HG03066 (cell line): ENCODE results near the gene SULT1A3.
"Not testable (repeated sequence)": the region's sequence is repeated elsewhere in the genome, so short reads cannot be mapped to it uniquely, and the experiment has no call there.

ENCODE experiments used
- ATAC-seq: cut with Tn5 transposase; IDR thresholded peaks from one replicate; pipeline ENCODE4 v1.9.1; 2021; ENCODE audit warnings: low read depth; ENCODE audit not compliant: unreplicated experiment

Gene SULT1A3

DNA sequence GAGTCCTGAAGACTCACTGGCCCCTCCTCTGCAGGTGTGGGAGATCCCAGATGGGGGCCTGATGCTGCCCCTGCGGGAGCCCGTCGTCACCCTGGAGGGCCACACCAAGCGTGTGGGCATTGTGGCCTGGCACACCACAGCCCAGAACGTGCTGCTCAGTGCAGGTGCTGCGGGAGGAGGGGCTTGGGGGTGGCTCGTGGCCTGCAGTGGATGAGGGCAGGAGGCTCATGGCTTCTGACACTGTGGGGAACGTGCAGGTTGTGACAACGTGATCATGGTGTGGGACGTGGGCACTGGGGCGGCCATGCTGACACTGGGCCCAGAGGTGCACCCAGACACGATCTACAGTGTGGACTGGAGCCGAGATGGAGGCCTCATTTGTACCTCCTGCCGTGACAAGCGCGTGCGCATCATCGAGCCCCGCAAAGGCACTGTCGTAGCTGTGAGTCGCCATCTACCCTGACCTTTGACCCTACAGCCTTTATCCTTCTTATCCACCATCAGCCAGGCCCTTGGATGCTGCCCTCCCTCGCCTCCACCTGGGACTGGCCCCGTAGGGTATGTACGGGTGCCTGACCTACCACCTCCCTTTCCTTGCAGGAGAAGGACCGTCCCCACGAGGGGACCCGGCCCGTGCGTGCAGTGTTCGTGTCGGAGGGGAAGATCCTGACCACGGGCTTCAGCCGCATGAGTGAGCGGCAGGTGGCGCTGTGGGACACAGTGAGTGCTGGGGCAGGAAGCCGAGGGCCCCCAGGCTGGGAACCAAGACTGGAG, 12.1 kb upstream of the SULT1A3 start:
- no peak for ATAC-seq

DNA sequence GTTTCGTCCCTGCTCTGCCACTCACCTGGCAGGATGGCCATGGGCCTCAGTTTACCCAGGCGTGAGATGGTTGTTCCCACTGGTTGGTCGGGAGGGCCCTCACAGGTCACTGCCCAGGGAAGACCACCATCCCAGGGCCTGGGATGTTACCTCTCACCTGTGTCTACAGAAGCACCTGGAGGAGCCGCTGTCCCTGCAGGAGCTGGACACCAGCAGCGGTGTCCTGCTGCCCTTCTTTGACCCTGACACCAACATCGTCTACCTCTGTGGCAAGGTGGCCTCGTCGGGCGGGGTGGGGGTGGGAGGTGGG, 11.5 kb upstream of the SULT1A3 start:
- no peak for ATAC-seq

DNA sequence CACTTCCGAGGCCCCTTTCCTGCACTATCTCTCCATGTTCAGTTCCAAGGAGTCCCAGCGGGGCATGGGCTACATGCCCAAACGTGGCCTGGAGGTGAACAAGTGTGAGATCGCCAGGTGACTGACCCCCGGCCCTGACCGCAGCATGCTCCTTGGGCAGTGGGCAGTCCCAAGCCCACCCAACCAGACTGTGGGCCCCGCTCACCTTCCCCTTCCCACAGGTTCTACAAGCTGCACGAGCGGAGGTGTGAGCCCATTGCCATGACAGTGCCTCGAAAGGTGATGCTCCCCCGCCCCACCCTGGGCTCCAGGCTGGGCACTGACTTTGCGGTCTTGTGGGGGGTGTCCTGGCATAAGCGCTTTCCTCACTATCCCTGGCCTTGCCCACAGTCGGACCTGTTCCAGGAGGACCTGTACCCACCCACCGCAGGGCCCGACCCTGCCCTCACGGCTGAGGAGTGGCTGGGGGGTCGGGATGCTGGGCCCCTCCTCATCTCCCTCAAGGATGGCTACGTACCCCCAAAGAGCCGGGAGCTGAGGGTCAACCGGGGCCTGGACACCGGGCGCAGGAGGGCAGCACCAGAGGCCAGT, 11.0 kb upstream of the SULT1A3 start:
- ATAC-seq: no peak

DNA sequence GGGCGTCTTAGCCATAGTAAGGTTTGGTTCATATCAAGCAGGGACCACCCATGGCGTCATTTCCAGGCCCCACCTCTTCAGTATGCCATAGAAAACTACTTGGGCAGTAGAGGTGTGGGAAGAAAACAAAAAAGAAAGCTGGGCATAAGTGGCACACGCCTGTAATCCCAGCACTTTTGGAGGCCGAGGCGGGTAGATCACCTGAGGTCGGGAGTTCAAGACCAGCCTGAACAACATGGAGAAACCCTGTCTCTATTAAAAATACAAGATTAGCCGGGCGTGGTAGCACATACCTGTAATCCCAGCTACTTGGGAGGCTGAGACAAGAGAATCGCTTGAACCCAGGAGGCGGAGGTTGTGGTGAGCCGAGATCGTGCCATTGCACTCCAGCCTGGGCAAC, 7.9 kb upstream of the SULT1A3 start:
- ATAC-seq: not testable (repeated sequence)

DNA sequence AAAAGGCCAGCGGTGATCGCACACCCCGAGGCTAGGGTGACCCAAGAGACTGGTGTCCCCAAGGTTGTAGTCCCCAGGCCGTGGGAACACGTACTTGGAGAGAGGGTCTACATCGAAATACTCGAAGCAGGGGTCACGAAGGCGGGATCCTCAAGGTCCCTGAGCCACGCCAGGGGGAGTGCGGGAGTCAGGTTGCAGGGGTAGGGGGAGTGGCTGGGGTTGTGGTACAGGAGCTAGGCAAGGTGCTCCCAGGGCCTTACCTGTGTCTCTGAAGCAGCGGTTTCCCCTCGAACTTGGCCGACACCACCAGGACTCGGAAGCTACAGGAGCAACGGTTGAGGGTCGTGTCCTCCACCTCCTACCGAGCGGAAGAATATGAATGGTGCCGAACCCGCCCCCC, 6.0 kb upstream of the SULT1A3 start:
- ATAC-seq: peak; percentile 17

DNA sequence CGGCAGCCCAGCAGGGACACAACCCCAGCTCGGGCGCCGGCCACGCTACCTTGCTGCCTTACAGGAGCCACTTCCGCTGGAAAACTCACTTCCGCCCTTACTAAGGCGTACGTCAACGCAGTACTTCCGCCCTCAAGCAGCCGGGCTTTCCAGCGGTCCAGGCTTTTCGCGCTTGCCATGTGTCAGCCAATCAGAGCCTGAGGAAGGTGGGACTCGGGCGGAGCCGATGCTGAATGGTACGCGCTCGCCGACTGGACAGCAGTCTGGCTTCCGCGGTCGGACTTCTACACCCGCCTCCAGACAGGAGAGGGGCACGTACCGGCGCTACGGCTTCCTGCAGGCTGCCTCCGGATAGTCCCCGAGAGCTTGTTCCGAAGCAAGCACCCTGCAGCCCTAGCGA, 5.4 kb upstream of the SULT1A3 start, which contains the start of the genes BOLA2B and SLX1A:
Gene BOLA2B (minus strand): TSS at position 52 of the 400 bp plus-strand sequence. CDS start 71 bp downstream, outside the sequence.
Gene SLX1A (plus strand): TSS at position 261 of the 400 bp plus-strand sequence. CDS start 210 bp downstream, outside the sequence.
- ATAC-seq: peak; percentile 84

DNA sequence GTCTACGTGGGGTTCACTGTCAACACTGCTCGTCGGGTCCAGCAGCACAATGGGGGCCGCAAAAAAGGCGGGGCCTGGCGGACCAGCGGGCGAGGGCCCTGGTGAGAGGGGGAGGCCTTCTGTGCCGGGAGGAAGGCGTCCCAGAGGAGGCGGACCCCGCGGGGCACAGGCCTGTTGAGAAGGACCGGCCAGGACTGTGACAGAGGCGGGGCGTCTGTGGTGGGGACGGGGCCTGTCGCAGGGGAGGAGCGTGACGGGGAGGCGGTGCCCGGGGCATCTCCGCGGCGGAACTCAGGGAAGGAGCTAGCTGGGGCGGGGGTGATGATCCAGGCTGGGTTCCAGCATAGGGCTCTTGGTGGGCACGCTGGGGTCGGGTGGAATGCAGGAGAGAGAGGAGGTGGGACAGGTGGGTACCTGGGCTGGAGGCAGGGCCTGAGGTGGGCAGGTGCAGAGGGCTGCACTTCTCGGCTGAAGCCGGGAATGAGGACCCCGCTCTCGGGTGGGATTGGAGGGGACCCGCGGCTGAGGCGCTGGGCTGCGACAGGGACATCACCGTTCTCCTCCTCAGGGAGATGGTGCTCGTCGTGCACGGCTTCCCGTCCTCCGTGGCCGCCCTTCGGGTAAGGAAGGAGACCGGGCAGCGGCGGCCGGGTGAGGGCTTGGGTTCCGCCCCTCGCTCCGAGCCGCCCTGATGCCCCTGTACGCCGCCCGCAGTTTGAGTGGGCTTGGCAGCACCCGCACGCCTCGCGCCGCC, 4.7 kb upstream of the SULT1A3 start:
- ATAC-seq: peak; percentile 57

DNA sequence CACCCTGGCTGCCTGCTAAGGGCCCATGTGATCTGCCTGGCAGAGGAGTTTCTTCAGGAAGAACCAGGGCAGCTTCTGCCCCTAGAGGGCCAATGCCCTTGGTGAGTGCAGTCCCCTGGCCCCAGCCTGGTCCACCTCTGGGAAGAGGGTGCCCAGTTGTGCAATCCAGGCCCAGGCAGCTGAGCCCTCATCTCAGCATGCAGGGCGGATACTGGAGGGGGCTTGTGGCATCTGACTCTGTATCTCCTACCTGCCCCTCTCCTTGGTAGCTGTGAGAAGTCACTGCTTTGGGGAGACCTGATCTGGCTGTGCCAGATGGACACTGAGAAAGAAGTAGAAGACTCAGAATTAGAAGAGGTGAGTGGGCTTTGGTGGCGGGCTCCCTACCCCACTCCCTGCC, 2.1 kb upstream of the SULT1A3 start:
- not testable (repeated sequence) for ATAC-seq

DNA sequence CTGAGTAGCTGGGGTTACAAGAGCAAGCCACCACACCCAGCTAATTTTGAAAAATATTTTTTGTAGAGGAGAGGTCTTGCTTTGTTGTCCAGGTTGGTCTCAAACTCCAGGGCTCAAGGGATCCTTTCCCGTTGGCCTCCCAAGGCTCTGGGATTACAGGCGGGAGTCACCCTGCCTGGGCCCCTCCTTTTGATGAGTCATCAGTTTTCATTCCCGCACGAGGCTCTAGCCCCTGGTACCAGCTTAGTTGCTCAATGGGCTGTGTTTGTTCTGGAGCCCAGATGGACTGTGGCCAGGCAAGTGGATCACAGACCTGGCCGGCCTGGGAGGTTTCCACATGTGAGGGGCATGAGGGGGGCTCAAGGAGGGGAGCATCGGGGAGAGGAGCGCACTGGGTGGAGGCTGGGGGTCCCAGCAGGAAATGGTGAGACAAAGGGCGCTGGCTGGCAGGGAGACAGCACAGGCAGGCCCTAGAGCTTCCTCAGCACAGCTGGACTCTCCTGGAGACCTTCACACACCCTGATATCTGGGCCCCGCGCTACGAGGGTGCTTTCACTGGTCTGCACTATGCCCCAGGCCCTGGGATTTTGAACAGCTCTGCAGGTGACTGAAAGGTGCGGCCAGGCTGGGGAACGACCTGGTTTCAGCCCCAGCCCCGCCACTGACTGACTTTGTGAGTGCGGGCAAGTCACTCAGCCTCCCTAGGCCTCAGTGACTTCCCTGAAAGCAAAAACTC, 721 bp downstream of the SULT1A3 start:
- not testable (repeated sequence) for ATAC-seq

DNA sequence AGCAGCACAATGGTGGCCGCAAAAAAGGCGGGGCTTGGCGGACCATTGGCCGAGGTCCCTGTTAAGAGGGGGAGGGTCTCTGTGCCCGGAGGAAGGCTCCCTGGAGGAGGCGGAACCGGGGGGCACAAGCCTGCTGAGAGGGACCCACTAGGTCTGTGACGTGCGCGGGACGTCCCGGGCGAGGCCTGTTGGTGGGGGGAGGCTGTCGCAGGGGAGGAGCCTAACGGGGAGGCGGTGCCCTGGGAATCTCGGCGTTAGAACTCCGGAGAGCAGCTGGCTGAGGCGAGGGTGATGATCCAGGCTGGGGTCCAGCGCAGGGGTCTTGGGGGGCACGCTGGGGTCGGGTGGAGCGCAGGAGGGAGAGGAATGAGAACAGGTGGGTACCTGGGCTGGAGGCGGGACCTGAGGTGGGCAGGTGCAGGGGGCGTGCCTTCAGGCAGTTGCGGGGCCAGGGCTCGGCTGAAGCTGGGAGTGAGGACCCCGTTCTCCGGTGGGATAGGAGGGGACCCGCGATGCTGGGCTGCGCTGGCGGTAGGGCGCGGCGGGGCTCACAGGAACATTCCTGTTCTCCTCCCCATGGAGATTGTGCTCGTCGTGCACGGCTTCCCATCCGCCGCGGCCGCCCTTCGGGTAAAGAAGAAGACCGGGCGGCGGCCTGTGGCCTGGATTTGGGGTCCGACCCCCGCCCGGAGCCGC, 6.6 kb downstream of the SULT1A3 start:
- ATAC-seq: not testable (repeated sequence)

DNA sequence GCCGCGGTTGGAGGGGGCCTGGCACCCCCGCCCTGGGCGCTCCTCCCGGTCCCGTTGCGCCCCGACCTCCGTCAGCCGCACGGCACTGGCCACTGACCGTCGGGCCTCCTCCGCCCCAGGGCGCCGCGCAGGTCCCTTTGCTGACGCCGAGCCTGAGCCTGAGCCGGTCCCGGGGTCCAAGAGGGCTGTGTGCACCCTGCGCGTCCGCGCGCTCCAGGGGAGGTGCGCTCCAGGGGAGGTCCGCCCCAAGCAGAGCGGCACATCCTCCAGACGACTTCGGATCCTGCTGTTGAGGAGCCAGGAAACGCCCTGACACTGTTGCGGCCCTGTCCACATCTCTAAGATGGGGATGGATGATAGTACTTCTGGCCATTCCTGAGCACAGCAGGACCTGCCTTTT, 7.2 kb downstream of the SULT1A3 start:
- ATAC-seq: not testable (repeated sequence)

DNA sequence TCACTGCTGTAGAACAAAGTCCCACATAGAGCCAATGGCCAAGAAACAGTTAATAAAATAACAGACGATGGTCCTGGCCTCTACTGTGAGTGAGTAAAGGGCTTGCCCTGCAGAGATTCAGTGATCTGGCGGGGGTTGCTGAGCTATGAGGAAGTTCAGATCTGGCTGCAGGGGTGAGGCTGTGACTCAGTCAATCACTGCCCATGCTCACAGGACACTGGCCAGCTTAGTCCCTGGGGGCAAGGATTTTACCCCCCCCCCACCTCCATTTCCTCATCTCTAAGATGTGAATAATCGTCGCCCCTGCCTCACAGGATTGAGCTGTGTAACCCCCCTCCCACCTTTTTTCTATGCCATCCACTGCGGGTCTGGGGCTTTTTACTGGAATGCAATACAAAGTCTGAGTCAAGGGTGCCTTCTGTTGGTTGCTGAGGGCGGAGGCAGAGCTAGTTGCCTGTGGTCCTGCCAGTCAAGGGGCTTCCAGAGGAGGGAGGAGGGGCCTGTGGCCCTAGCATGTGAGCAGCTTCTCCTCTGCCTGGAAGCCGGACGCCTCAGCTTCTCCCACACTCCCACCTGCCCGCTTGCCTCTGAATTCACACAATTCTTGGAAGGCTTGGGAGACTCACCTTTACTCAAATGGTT, 8.1 kb downstream of the SULT1A3 start:
- ATAC-seq: not testable (repeated sequence)

DNA sequence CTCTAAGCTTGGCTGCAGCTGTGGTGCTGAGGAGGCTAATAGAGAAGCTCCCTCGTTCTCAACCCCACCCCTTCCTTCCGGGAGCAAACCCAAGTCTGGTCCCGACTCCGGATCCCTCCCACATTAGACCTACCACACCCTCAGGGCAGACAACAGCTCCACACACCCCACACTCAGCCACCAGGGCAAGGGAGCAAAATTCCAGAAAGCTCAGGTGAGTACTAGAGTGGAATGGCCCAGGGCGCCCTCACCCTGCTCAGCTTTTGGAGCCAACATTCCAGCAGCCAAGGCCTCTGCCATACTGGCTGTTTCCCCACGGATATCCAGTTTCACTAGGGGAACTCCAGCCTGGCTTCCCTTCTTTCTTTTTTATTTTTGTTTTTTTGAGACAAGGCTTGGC, 10.0 kb downstream of the SULT1A3 start:
- not testable (repeated sequence) for ATAC-seq

DNA sequence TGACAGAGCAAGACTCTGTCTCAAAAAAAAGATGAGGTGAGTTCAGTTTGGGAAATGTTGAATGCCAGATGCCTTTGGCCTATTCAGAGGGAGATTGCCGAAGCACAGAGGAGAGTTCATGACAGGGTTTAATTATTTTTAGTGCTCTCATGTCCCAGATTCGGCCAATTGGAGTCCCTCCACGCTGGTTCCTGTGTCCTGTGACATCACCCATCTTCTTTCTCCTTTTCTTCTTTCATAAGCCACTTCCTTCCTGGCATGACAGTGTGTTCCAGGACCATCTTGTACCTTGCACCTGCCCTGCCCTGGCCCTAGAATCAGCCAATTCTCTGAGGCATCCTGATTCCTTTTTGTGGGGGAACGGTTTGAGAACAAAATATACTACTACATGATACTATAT, 12.4 kb downstream of the SULT1A3 start:
- ATAC-seq: not testable (repeated sequence)

DNA sequence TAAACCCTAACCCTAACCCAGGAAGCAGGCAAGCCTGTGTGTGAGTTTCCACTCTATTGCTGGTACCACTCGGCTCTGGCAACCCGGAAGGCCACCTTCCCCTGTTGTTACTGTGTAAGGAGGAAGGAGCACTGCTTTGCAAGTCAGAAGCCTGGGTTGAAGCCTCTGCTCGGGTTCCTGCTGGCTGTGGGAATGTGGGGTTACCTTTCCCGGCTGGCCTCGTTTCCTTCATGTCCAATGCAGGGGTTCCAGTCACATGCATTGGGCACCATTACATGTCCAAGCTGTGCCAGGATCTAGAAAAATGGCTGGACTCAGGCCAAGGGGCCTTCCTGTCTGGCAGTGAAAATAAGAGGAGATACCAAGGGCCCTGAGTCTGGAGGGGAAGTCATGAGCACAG, 18.0 kb downstream of the SULT1A3 start:
- not testable (repeated sequence) for ATAC-seq

DNA sequence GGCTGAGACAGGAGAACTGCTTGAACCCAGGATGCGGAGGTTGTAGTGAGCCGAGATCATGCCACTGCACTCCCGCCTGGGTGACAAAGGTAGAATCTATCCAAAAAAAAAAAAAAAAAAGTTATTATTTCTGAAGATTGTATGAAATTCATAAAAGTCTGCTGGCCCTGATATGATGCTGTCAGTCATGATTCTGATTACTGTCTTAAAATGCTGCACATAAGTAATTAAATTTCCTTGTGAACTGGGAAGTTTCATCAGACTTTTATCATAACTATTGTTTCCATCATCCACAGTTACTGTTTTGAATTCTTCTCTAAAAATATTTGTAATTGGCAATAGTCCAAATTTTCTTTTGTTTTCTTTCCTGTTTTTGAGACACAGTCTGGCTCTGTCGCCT, 49.3 kb downstream of the SULT1A3 start, which contains the start of gene NPIPB13:
Gene NPIPB13 (minus strand): TSS at position 101 of the 400 bp plus-strand sequence. CDS start 2,906 bp downstream, outside the sequence.
- ATAC-seq: not testable (repeated sequence)
